Left kidney (tissue), 2 donors: ENCODE data around the gene MOB2. TPM values are rescaled to one million over a fixed set of nuclear protein-coding genes. Genes with fewer than 3 reads are reported as not detected.
"Not testable (repeated sequence)": the region's sequence is repeated elsewhere in the genome, so short reads cannot be mapped to it uniquely, and the experiment has no call there.

Experiments used
- DNase-seq: peaks from one replicate; pipeline ENCODE4 v3.0.0-alpha.2; 2013
- polyA plus RNA-seq: library from polyadenylated mRNA; unstranded; fragments of 120-200 nt; gene quantifications from one replicate; pipeline ENCODE4 v1.2.1, GENCODE V29; 2013; ENCODE audit not compliant: insufficient read length

MOB2 gene
- polyA plus RNA-seq, 1 donor: 29.4 TPM

GRCh38 chr11:1444823-1445422 is 41.7 kb downstream of the MOB2 start:
- no peak for DNase-seq

GRCh38 chr11:1444321-1444720 is 42.3 kb downstream of the MOB2 start:
- no peak for DNase-seq

- DNase-seq: no peak
These were observed 42.8 kb downstream of the MOB2 start for GRCh38 chr11:1443737-1444136.

GRCh38 chr11:1442807-1443366 is 43.7 kb downstream of the MOB2 start:
- no peak for DNase-seq

- DNase-seq: no peak
These were observed 44.4 kb downstream of the MOB2 start for GRCh38 chr11:1442163-1442562.

GRCh38 chr11:1440496-1440895 is 46.1 kb downstream of the MOB2 start:
- no peak for DNase-seq

- DNase-seq: no peak
These were observed 46.5 kb downstream of the MOB2 start for GRCh38 chr11:1440066-1440465.

- no peak for DNase-seq
These were observed 47.2 kb downstream of the MOB2 start for GRCh38 chr11:1439341-1439740.

- DNase-seq: no peak
These were observed 47.6 kb downstream of the MOB2 start for GRCh38 chr11:1438967-1439330.

GRCh38 chr11:1438261-1438966 is 48.2 kb downstream of the MOB2 start:
- no peak for DNase-seq

GRCh38 chr11:1437500-1437899 is 49.1 kb downstream of the MOB2 start:
- DNase-seq: no peak

GRCh38 chr11:1436468-1437039 is 50.0 kb downstream of the MOB2 start:
- DNase-seq: no peak

GRCh38 chr11:1435820-1436467 is 50.6 kb downstream of the MOB2 start:
- DNase-seq: no peak

- not testable (repeated sequence) for DNase-seq
These were observed 51.1 kb downstream of the MOB2 start for GRCh38 chr11:1435479-1435819.

- DNase-seq: no peak
These were observed 52.5 kb downstream of the MOB2 start for GRCh38 chr11:1433977-1434640.

- no peak for DNase-seq
These were observed 53.0 kb downstream of the MOB2 start for GRCh38 chr11:1433568-1433967.

- DNase-seq: no peak
These were observed 57.7 kb downstream of the MOB2 start for GRCh38 chr11:1428762-1429316.

- DNase-seq: no peak
These were observed 61.1 kb downstream of the MOB2 start for GRCh38 chr11:1425439-1425838.

GRCh38 chr11:1425006-1425405 is 61.6 kb downstream of the MOB2 start:
- no peak for DNase-seq

GRCh38 chr11:1423406-1423805 is 63.2 kb downstream of the MOB2 start:
- not testable (repeated sequence) for DNase-seq

- no peak for DNase-seq
These were observed 63.6 kb downstream of the MOB2 start for GRCh38 chr11:1422981-1423380.

GRCh38 chr11:1422481-1422880 is 64.1 kb downstream of the MOB2 start:
- no peak for DNase-seq
